Measurements from ENCODE around the gene CLDN7.

DNA sequence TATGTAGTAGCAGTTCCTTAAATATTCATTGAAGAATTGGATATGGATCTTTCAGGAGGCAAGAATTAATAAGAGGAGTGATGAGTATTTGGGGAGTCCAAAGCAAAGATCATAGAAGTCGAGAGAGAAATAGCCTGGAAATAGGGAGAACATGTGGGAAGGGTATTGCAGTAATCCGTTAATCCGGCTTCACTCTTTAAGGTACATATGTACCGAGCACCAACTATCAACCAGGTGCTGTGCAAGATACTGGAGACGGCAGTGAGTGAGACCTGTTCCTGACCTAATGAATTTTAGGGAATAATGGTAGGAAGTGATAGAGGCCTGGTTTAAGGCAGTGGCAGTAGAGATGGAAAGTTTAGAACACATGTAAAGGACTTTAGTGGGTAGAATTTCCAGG is 9.2 kb downstream of the CLDN7 start:
- TF ChIP-seq, protein P1, sequence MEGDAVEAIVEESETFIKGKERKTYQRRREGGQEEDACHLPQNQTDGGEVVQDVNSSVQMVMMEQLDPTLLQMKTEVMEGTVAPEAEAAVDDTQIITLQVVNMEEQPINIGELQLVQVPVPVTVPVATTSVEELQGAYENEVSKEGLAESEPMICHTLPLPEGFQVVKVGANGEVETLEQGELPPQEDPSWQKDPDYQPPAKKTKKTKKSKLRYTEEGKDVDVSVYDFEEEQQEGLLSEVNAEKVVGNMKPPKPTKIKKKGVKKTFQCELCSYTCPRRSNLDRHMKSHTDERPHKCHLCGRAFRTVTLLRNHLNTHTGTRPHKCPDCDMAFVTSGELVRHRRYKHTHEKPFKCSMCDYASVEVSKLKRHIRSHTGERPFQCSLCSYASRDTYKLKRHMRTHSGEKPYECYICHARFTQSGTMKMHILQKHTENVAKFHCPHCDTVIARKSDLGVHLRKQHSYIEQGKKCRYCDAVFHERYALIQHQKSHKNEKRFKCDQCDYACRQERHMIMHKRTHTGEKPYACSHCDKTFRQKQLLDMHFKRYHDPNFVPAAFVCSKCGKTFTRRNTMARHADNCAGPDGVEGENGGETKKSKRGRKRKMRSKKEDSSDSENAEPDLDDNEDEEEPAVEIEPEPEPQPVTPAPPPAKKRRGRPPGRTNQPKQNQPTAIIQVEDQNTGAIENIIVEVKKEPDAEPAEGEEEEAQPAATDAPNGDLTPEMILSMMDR (IDR thresholded peaks at IDR 0.05 in 8 of 11, conservative IDR thresholded peaks at IDR 0.05 in 3 of 11): no peak
- no peak for TF ChIP-seq POLR2A (IDR thresholded peaks at IDR 0.05)
